ENCODE results near the gene IKBKG. TPM values are rescaled to one million over a fixed set of nuclear protein-coding genes. Genes with fewer than 3 reads are reported as not detected.

The IKBKG gene
- total and polyA plus RNA-seq, 2 of the 13 experiments (the other 11 are each of a cell fraction or from before 2014, with no cell fraction given): 30.6 to 44.3 TPM

GRCh38 chrX:154607370-154607769, 60.0 kb downstream of the IKBKG start (continued):
- TF ChIP-seq BCL6 (CRISPR knock-in tag; IDR thresholded peaks at IDR 0.05) (peak; percentile 21; the same call in 1 of the 2 replicates), HHEX (CRISPR knock-in tag; IDR thresholded peaks at IDR 0.05) (no peak), KDM6A (CRISPR knock-in tag; IDR thresholded peaks at IDR 0.05; ENCODE audit: low read depth) (no peak), CEBPB (IDR thresholded peaks at IDR 0.05; ENCODE audit: borderline replicate concordance, low read depth, low read length) (peak; percentile 69; the same call in 1 of the 2 replicates), ZNF790 (CRISPR knock-in tag; IDR thresholded peaks at IDR 0.05; ENCODE audit: borderline replicate concordance) (no peak), SOX13 (IDR thresholded peaks at IDR 0.05) (no peak), SOX13 (CRISPR knock-in tag; conservative IDR thresholded peaks at IDR 0.05 in 1 of 2, IDR thresholded peaks at IDR 0.05 in 1 of 2) (peak in 1 of 2 experiments; percentile 53; a peak in 1 of 4 replicates), MTA3 (CRISPR knock-in tag; IDR thresholded peaks at IDR 0.05) (no peak), KMT2A (CRISPR knock-in tag; IDR thresholded peaks at IDR 0.05) (no peak), SOX6 (IDR thresholded peaks at IDR 0.05) (no peak), SOX6 (CRISPR knock-in tag; IDR thresholded peaks at IDR 0.05) (0 out of 2 replicates have a peak, but pooled peaks have one; percentile 27), SOX5 (CRISPR knock-in tag; IDR thresholded peaks at IDR 0.05; ENCODE audit: borderline replicate concordance) (peak; percentile 41; the same call in 1 of the 2 replicates), HMG20A (CRISPR knock-in tag; IDR thresholded peaks at IDR 0.05; ENCODE audit: borderline replicate concordance) (peak; percentile 67; the same call in 1 of the 2 replicates), ZNF780A (CRISPR knock-in tag; IDR thresholded peaks at IDR 0.05) (no peak), ARID5B (CRISPR knock-in tag; IDR thresholded peaks at IDR 0.05) (peak; percentile 61; the same call in 1 of the 2 replicates), ZNF12 (CRISPR knock-in tag; IDR thresholded peaks at IDR 0.05) (0 out of 2 replicates have a peak, but pooled peaks have one; percentile 25), ZNF350 (CRISPR knock-in tag; IDR thresholded peaks at IDR 0.05; ENCODE audit: borderline replicate concordance, low read depth) (no peak), MED1 (CRISPR knock-in tag; IDR thresholded peaks at IDR 0.05) (no peak), FOSL2 (CRISPR knock-in tag; IDR thresholded peaks at IDR 0.05) (0 out of 2 replicates have a peak, but pooled peaks have one; percentile 15), CERS6 (CRISPR knock-in tag; IDR thresholded peaks at IDR 0.05) (no peak), TRIM24 (CRISPR knock-in tag; IDR thresholded peaks at IDR 0.05) (no peak), ZNF558 (CRISPR knock-in tag; IDR thresholded peaks at IDR 0.05; ENCODE audit: borderline replicate concordance) (no peak)
- TF ChIP-seq, protein P1, sequence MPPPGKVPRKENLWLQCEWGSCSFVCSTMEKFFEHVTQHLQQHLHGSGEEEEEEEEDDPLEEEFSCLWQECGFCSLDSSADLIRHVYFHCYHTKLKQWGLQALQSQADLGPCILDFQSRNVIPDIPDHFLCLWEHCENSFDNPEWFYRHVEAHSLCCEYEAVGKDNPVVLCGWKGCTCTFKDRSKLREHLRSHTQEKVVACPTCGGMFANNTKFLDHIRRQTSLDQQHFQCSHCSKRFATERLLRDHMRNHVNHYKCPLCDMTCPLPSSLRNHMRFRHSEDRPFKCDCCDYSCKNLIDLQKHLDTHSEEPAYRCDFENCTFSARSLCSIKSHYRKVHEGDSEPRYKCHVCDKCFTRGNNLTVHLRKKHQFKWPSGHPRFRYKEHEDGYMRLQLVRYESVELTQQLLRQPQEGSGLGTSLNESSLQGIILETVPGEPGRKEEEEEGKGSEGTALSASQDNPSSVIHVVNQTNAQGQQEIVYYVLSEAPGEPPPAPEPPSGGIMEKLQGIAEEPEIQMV (CRISPR knock-in tag; IDR thresholded peaks at IDR 0.05; ENCODE audit: low read depth): no peak
- TF ChIP-seq, protein P2, sequence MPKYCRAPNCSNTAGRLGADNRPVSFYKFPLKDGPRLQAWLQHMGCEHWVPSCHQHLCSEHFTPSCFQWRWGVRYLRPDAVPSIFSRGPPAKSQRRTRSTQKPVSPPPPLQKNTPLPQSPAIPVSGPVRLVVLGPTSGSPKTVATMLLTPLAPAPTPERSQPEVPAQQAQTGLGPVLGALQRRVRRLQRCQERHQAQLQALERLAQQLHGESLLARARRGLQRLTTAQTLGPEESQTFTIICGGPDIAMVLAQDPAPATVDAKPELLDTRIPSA (CRISPR knock-in tag; IDR thresholded peaks at IDR 0.05; ENCODE audit: borderline replicate concordance): no peak
